K562 (cell line): ENCODE measurements around the gene LRRC3. TPM values are rescaled to one million over a fixed set of nuclear protein-coding genes. Genes with fewer than 3 reads are reported as not detected.

Experiments
- ATAC-seq: fragments of 200-7000 bp; cut with Tn5 transposase; 3 replicates; pipeline ENCODE4 v1.9.1; 2020; ENCODE audit warnings: moderate library complexity
- BruUV-seq: library from RNA; stranded (reverse); fragments of 400-500 nt; replicated peaks from 2 replicates; lab custom pipeline; 2021; lab: Mats Ljungman, UMichigan
- CTCF ChIA-PET: fragments of 300-600 bp; formaldehyde crosslinking; extraction: SDS; loops from one replicate; lab custom pipeline; 2021; ENCODE audit warnings: low intra/inter-chr PET ratio; lab: Yijun Ruan, JAX
- POLR2A ChIA-PET: fragments of 300-600, 350-650 bp; sonication (Branson Sonifier 250); formaldehyde crosslinking; extraction: SDS; loops from one replicate; lab custom pipeline; 2021; ENCODE audit warnings: antibody characterized with exemption, inconsistent platforms; lab: Yijun Ruan, JAX
- DNase-seq, 4 experiments: peaks; one replicate each; pipeline versions ENCODE4 v3.0.0 to v3.0.0-alpha.2; 2011 to 2018; ENCODE audit warnings: low spot score in 3 of 4, mixed read lengths in 3 of 4; ENCODE audit errors: extremely low read depth in 1 of 4
- FAIRE-seq: peaks from 2 replicates; lab custom pipeline; 2011; peaks lifted over from hg19 to GRCh38; lab: Jason Lieb, UNC
- H2AFZ ChIP-seq: 2 replicates; pipeline ENCODE4 v1.6.0; 2011; ENCODE audit warnings: low read depth, low read length, control low read depth, inconsistent platforms
- H3K27ac ChIP-seq: fragments of 200-600 bp; 3 replicates; pipeline ENCODE4 v1.8.0; 2011; ENCODE audit warnings: low read depth, mild to moderate bottlenecking, control low read depth, inconsistent platforms, low read length, moderate library complexity, mixed read lengths; ENCODE audit errors: extremely low read depth
- H3K27me3 ChIP-seq, 2 experiments: fragments of 300-600 bp in 1 of 2; 2 replicates in 1 of 2; 3 replicates in 1 of 2; pipeline versions ENCODE4 v1.6.0 to v1.8.0; 2011; ENCODE audit warnings: inconsistent platforms in 2 of 2, low read length in 2 of 2, mild to moderate bottlenecking in 1 of 2, mixed read lengths in 1 of 2, moderate library complexity in 1 of 2; ENCODE audit not compliant: control insufficient read depth in 2 of 2, insufficient read depth in 2 of 2
- H3K36me3 ChIP-seq: fragments of 300-600 bp; 3 replicates; pipeline ENCODE4 v1.8.0; 2011; ENCODE audit warnings: mild to moderate bottlenecking, low read length, inconsistent platforms; ENCODE audit not compliant: control insufficient read depth, insufficient read depth
- H3K4me1 ChIP-seq, 2 experiments: fragments of 200-600 bp in 1 of 2; replicated peaks in 1 of 2; 2 replicates in 1 of 2; 3 replicates in 1 of 2; pipeline versions ENCODE4 v1.5.1 to v1.8.0; 2011; ENCODE audit warnings: inconsistent platforms in 2 of 2, low read length in 2 of 2, mild to moderate bottlenecking in 1 of 2, mixed read lengths in 1 of 2, moderate library complexity in 1 of 2; ENCODE audit not compliant: control insufficient read depth in 2 of 2, insufficient read depth in 2 of 2
- H3K4me2 ChIP-seq: 2 replicates; pipeline ENCODE4 v1.6.1; 2011; ENCODE audit warnings: low read length, control low read depth, inconsistent platforms, mixed read lengths; ENCODE audit not compliant: insufficient read depth
- H3K4me3 ChIP-seq: fragments of 200-600 bp; sonication (generic), shearing (Covaris generic); 2 replicates; pipeline ENCODE4 v1.5.1; 2016; ENCODE audit warnings: control low read depth, inconsistent platforms
- H3K79me2 ChIP-seq: fragments of 200-600 bp; 3 replicates; pipeline ENCODE4 v1.8.0; 2011; ENCODE audit warnings: low read length, inconsistent platforms; ENCODE audit not compliant: control insufficient read depth, insufficient read depth
- H3K9ac ChIP-seq, 2 experiments: 2 replicates each; pipeline versions ENCODE4 v1.6.0 to v1.6.1; 2011; ENCODE audit warnings: low read depth in 2 of 2, low read length in 2 of 2, control low read depth in 1 of 2, inconsistent platforms in 1 of 2, mild to moderate bottlenecking in 1 of 2, mixed read lengths in 1 of 2; ENCODE audit not compliant: insufficient read depth in 1 of 2
- H3K9me1 ChIP-seq: one replicate; pipeline ENCODE4 v1.6.0; 2011; ENCODE audit warnings: inconsistent platforms, mild to moderate bottlenecking, low read length, moderate library complexity; ENCODE audit not compliant: control insufficient read depth, insufficient read depth
- H3K9me3 ChIP-seq: replicated peaks from 2 replicates; pipeline ENCODE4 v1.5.1; 2011; ENCODE audit warnings: low read depth, low read length, inconsistent platforms; ENCODE audit not compliant: control insufficient read depth, insufficient read depth
- H4K20me1 ChIP-seq: replicated peaks from 2 replicates; pipeline ENCODE4 v1.6.1; 2011; ENCODE audit warnings: low read length, inconsistent platforms, mixed read lengths; ENCODE audit not compliant: control insufficient read depth, insufficient read depth
- MAFG ChIP-seq: fragments of 450-650 bp; conservative IDR thresholded peaks from 2 replicates; pipeline ENCODE4 v1.6.1; 2016; ENCODE audit warnings: missing genetic modification characterization, missing compliant biosample characterization
- MAFK ChIP-seq: IDR thresholded peaks from 2 replicates; pipeline ENCODE4 v1.6.1; 2011; ENCODE audit warnings: low read length, improper control_type of control experiment
- PHB2 ChIP-seq: fragments of 450-650 bp; IDR thresholded peaks from 2 replicates; pipeline ENCODE4 v1.6.1; 2017; ENCODE audit warnings: low read depth
- PML ChIP-seq: IDR thresholded peaks from 2 replicates; pipeline ENCODE4 v1.6.1; 2012; ENCODE audit warnings: low read length, inconsistent platforms
- ZNF77 ChIP-seq: fragments of 250-450 bp; sonication (Bioruptor Pico); IDR thresholded peaks from 2 replicates; pipeline ENCODE4 v1.5.0; 2020
- WGBS: fragments of 100-300 bp; shearing (Covaris generic); methylation state at CpG from one replicate; pipeline ENCODE4 v1.1.6; 2016; ENCODE audit warnings: low coverage, mixed read lengths; ENCODE audit not compliant: insufficient coverage; ENCODE audit errors: missing lambda C conversion rate; 5-methylcytosine and 5-hydroxymethylcytosine counted together
- in situ Hi-C: fragments of 300-500 bp; cut with MboI; formaldehyde crosslinking; loops from 4 replicates; pipeline ENCODE4 v1.15.0; 2018; ENCODE audit warnings: inconsistent platforms, mixed read lengths
- intact Hi-C: fragments of 100-400 bp; cut with micrococcal nuclease; formaldehyde crosslinking; loops from 2 replicates; pipeline ENCODE4 v1.14.2; 2022
- polyA plus RNA-seq, 8 experiments: library from polyadenylated mRNA; depleted of rRNA in 4 of 8; stranded (reverse) in 5 of 8; unstranded in 3 of 8; fragments of >200 nt; fragmentation: Nextera tagmentation in 2 of 8; fragmentation: Illumina TruSeq in 1 of 8; extraction: Ambion mirVana in 2 of 8; extraction: Trizol in 1 of 8; gene quantifications; 2 replicates each; pipeline versions ENCODE4 v1.2.1 to v1.2.3, GENCODE V29; 2011 to 2014; ENCODE audit warnings: inconsistent platforms in 1 of 8, missing spikeins in 1 of 8
- total RNA-seq, 7 experiments: library from RNA; depleted of rRNA in 6 of 7; stranded (reverse); fragments of >200 nt in 6 of 7; fragmentation: Illumina TruSeq in 2 of 7; extraction: Trizol in 2 of 7; gene quantifications; 2 replicates each; pipeline versions ENCODE4 v1.2.1 to v1.2.3, GENCODE V29; 2011 to 2021; ENCODE audit warnings: low replicate concordance in 1 of 7
- TF ChIP-seq, protein P1 (sequence below): fragments of 450-650 bp; IDR thresholded peaks from 2 replicates; pipeline ENCODE4 v1.7.0; 2016; ENCODE audit warnings: borderline replicate concordance
- TF ChIP-seq, protein P2 (sequence below): fragments of 450-650 bp; formaldehyde crosslinking; IDR thresholded peaks from 2 replicates; pipeline ENCODE4 v1.4.0; 2022; ENCODE audit warnings: missing genetic modification characterization

Gene LRRC3
- total and polyA plus RNA-seq, 9 of the 15 experiments (the other 6 are each of a cell fraction or from before 2014, with no cell fraction given): 0.04 TPM; not detected in 7

DNA sequence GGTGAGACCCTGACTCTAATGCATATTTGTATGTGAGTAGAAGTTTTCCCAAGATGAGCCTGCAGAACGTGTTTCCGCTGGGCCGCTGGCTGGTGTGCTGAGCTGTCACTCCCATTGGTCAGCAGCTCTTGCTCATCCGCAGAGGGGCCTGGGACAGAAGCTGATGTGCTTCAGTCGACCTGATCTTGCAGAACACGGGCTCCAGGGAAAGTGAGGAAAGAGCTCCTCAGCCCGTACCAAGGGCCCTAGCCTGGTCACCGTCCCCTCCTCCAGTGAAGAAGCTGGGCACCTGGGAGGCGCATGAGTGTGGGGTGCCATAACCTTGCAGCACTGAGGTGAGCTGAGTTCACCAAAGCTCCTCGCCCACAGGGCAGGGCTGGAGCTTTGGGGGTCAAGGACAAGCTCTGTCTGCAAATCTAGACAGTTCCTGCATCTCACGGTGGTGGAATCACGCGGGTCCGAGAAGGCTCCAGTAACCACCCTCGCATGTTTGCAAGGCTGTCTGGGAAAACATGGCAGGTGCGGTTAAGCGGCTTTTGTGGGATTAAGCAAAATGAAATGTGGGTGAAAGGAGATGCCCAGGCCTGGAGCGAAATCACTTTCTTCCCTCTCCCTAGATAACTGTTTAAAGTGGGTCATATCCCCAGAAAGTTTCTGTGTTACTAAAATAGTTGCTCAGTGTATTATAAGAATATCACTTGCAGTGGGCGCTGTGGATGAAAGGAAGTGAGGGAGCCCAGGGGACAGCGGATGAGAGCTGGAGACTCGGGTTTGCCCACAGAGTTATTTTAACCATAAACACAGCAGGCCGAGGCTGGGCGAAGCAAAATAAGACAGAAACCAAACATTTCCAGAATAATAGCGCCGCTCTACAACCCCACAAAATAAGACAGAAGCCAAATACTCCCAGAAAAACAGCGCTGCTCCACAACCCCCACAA, 33.1 kb upstream of the LRRC3 start:
- Histone ChIP-seq H3K27me3 (peaks cover 9 to 34% of the 10 kb centered on the region in 2 experiments; a peak in 3 of 5 replicates), H3K79me2 (no peaks in the 10 kb centered on the region), H3K4me1 (peaks cover 0 to 44% of the 10 kb centered on the region in 2 experiments; a peak in 2 of 5 replicates), H3K4me3 (no peak overlapping the region), H3K9ac (no peak overlapping the region; a peak in 1 of 4 replicates), H3K36me3 (no peaks in the 10 kb centered on the region), H3K9me3 (peaks cover 3% of the 10 kb centered on the region), H3K9me1 (no peaks in the 10 kb centered on the region), H4K20me1 (no peaks in the 10 kb centered on the region), H2AFZ (no peak overlapping the region), H3K27ac (no peak overlapping the region), H3K4me2 (no peak overlapping the region)
- intact Hi-C loops (no loop called here), in situ Hi-C loops (no loop called here)
- POLR2A ChIA-PET: interaction anchor here (0.6 to 1.2 kb wide), 4 partner anchors 17 to 363 kb away, joined by 3 to 4 read pairs (median 3); no protein-coding TSS in a partner anchor
- DNase-seq (no peak), FAIRE-seq (no peak), ATAC-seq (no peak)
- 1% methylated on average over 25 of the region's 26 CpGs for WGBS
- no TSS peak for BruUV-seq
- CTCF ChIA-PET: no interaction called here
- no peak for TF ChIP-seq MAFG
- TF ChIP-seq MAFK: no peak
- no peak for TF ChIP-seq PML
- TF ChIP-seq PHB2: no peak
- TF ChIP-seq, protein P1, sequence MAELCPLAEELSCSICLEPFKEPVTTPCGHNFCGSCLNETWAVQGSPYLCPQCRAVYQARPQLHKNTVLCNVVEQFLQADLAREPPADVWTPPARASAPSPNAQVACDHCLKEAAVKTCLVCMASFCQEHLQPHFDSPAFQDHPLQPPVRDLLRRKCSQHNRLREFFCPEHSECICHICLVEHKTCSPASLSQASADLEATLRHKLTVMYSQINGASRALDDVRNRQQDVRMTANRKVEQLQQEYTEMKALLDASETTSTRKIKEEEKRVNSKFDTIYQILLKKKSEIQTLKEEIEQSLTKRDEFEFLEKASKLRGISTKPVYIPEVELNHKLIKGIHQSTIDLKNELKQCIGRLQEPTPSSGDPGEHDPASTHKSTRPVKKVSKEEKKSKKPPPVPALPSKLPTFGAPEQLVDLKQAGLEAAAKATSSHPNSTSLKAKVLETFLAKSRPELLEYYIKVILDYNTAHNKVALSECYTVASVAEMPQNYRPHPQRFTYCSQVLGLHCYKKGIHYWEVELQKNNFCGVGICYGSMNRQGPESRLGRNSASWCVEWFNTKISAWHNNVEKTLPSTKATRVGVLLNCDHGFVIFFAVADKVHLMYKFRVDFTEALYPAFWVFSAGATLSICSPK: no peak
- TF ChIP-seq ZNF77 (CRISPR knock-in tag): no peak
- TF ChIP-seq, protein P2, sequence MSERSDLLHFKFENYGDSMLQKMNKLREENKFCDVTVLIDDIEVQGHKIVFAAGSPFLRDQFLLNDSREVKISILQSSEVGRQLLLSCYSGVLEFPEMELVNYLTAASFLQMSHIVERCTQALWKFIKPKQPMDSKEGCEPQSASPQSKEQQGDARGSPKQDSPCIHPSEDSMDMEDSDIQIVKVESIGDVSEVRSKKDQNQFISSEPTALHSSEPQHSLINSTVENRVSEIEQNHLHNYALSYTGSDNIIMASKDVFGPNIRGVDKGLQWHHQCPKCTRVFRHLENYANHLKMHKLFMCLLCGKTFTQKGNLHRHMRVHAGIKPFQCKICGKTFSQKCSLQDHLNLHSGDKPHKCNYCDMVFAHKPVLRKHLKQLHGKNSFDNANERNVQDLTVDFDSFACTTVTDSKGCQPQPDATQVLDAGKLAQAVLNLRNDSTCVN: no peak
